Measurements from ENCODE around the gene CCNY.

- no peak for TF ChIP-seq CTCF (IDR thresholded peaks at IDR 0.05)
- TF ChIP-seq POLR2A (IDR thresholded peaks at IDR 0.05) = no peak
These were observed 225.4 kb downstream of the CCNY start for GRCh38 chr10:35561715-35562114.
